Spleen (tissue), 11 donors: Measurements from ENCODE around the gene ARL4A. TPM values are rescaled to one million over a fixed set of nuclear protein-coding genes. Genes with fewer than 3 reads are reported as not detected.

Experiments
- DNase-seq: peaks from one replicate; pipeline ENCODE4 v3.0.0-alpha.2; 2020
- H3K27ac ChIP-seq, 8 donors: fragments of 200-600 bp; sonication (generic) in 7 of 8; 1 replicate in 4 of 8; 2 replicates in 4 of 8; pipeline versions ENCODE4 v1.5.0 to v1.8.0; 2016 to 2021; ENCODE audit warnings: inconsistent platforms in 4 of 8, mild to moderate bottlenecking in 4 of 8, moderate library complexity in 1 of 8
- H3K27me3 ChIP-seq, 7 donors: fragments of 200-600 bp; sonication (generic) in 6 of 7; replicated peaks in 1 of 7; 1 replicate in 4 of 7; 2 replicates in 3 of 7; pipeline versions ENCODE4 v1.5.0 to v1.8.0; 2016 to 2021; ENCODE audit warnings: inconsistent platforms in 3 of 7, mild to moderate bottlenecking in 1 of 7
- H3K36me3 ChIP-seq, 6 donors: fragments of 200-600 bp; sonication (generic) in 5 of 6; 1 replicate in 4 of 6; 2 replicates in 2 of 6; pipeline versions ENCODE4 v1.5.0 to v1.8.0; 2016 to 2021; ENCODE audit warnings: inconsistent platforms in 2 of 6
- H3K4me1 ChIP-seq, 6 donors: fragments of 200-600 bp; sonication (generic) in 5 of 6; 1 replicate in 3 of 6; 2 replicates in 3 of 6; pipeline versions ENCODE4 v1.5.0 to v1.8.0; 2016 to 2021; ENCODE audit warnings: inconsistent platforms in 3 of 6
- H3K4me3 ChIP-seq, 8 donors: fragments of 200-600 bp; sonication (generic) in 7 of 8; 1 replicate in 4 of 8; 2 replicates in 4 of 8; pipeline versions ENCODE4 v1.5.0 to v1.8.0; 2016 to 2021; ENCODE audit warnings: inconsistent platforms in 4 of 8, mild to moderate bottlenecking in 4 of 8, moderate library complexity in 2 of 8
- H3K9me3 ChIP-seq, 8 donors: fragments of 200-600 bp; sonication (generic) in 7 of 8; 1 replicate in 4 of 8; 2 replicates in 4 of 8; pipeline versions ENCODE4 v1.5.0 to v1.8.0; 2016 to 2021; ENCODE audit warnings: inconsistent platforms in 4 of 8
- POLR2A ChIP-seq, 3 donors: fragments of 450-650 bp; IDR thresholded peaks; one replicate each; pipeline ENCODE4 v1.5.1; 2017; ENCODE audit warnings: antibody characterized with exemption in 3 of 3, mild to moderate bottlenecking in 1 of 3
- POLR2AphosphoS5 ChIP-seq, 3 donors: sonication (generic); formaldehyde crosslinking; IDR thresholded peaks; one replicate each; pipeline ENCODE4 v1.5.1; 2017; ENCODE audit warnings: antibody characterized with exemption in 3 of 3
- WGBS, 5 donors: extraction: QIAGEN DNeasy Blood & Tissue Kit in 3 of 5; methylation state at CpG; one replicate each; pipeline versions ENCODE4 v1.1.5 to v1.1.7; 2013 to 2018; 5-methylcytosine and 5-hydroxymethylcytosine counted together
- intact Hi-C: fragments of 100-400 bp; cut with DNase I; formaldehyde crosslinking; loops from one replicate; pipeline ENCODE4 v1.15.0; 2023; ENCODE audit warnings: low total_unique reads
- polyA plus RNA-seq, 3 donors: library from polyadenylated mRNA; stranded (reverse); fragments of 200-250 nt; gene quantifications; one replicate each; pipeline ENCODE4 v1.2.1, GENCODE V29; 2013
- total RNA-seq, 7 donors: library from RNA; depleted of rRNA in 3 of 7; stranded (reverse); fragments of >200 nt in 3 of 7; fragmentation: NEBNext Ultra II Directional in 4 of 7; extraction: Animal tissue kit (Norgen Biotek cat#: 25700) in 4 of 7; gene quantifications; one replicate each; pipeline versions ENCODE4 v1.1.0 to v1.2.1, GENCODE V29; 2016 to 2021
- TF ChIP-seq, protein P1 (sequence below), 11 experiments: fragments of 200-600 bp in 7 of 11; fragments of 450-650 bp in 4 of 11; sonication (generic) in 4 of 11; IDR thresholded peaks in 8 of 11; conservative IDR thresholded peaks in 3 of 11; 1 replicate in 7 of 11; 2 replicates in 4 of 11; pipeline versions ENCODE4 v1.4.0 to v1.8.0; 2016 to 2021; ENCODE audit warnings: antibody characterized with exemption in 11 of 11, inconsistent platforms in 4 of 11, mild to moderate bottlenecking in 1 of 11
- donor health status: healthy with polysubstance abuse.
- donor health status: DM: no; HTN: no; CAD: no; lungs with moderate emphysema.
- donor health status: DM: no; HTN: no; CAD: no.
- donor health status: Bipolar disorder and iron deficiency.
- donor health status: healthy.
- donor health status: DM: no; HTN: no; CAD: no.
- donor health status: DM: yes; HTN: yes; CAD: no.

ARL4A gene
- total and polyA plus RNA-seq, 10 donors: 12.9 to 40.9 (median 27.1) TPM

DNA sequence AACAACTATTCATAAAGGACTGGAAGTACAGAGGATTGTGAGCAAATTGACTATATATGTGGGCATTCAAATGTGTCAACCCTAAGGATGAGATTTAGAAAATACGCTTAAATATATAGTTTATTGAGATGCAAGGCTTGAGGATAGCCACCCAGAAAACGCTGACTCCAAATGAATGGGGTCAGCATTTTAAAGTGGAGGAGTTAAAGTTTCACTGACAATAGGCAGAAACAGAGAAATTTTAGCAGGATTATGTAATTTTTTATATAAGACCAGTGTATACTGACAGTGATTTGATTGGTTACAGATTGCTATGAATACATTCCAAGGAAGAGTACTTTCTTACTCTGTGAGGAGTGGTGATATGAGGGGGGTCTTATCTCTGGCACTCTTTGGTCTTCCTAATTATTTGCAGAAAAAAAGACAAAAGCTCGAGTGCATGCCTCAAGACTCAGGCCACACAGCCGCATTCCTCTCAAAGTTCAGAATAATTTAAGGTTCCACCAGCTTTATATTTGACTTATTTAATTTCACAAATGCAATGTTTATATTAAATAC lies 38.6 kb upstream of the ARL4A start:
- no peak overlapping the region for H3K4me3 ChIP-seq
- 81 to 90% (median 86%) methylated on average over 4 of the region's 4 CpGs for WGBS, 5 donors
- H3K27me3 ChIP-seq: no peaks in the 10 kb centered on the region
- intact Hi-C loops: no loop called here
- no peak overlapping the region for H3K27ac ChIP-seq
- TF ChIP-seq, protein P1, sequence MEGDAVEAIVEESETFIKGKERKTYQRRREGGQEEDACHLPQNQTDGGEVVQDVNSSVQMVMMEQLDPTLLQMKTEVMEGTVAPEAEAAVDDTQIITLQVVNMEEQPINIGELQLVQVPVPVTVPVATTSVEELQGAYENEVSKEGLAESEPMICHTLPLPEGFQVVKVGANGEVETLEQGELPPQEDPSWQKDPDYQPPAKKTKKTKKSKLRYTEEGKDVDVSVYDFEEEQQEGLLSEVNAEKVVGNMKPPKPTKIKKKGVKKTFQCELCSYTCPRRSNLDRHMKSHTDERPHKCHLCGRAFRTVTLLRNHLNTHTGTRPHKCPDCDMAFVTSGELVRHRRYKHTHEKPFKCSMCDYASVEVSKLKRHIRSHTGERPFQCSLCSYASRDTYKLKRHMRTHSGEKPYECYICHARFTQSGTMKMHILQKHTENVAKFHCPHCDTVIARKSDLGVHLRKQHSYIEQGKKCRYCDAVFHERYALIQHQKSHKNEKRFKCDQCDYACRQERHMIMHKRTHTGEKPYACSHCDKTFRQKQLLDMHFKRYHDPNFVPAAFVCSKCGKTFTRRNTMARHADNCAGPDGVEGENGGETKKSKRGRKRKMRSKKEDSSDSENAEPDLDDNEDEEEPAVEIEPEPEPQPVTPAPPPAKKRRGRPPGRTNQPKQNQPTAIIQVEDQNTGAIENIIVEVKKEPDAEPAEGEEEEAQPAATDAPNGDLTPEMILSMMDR (IDR thresholded peaks at IDR 0.05 in 8 of 11, conservative IDR thresholded peaks at IDR 0.05 in 3 of 11): no peak
- TF ChIP-seq POLR2AphosphoS5 (IDR thresholded peaks at IDR 0.05) (no peak), POLR2A (IDR thresholded peaks at IDR 0.05) (no peak)
- H3K36me3 ChIP-seq: no peaks in the 10 kb centered on the region
- H3K9me3 ChIP-seq: no peaks in the 10 kb centered on the region
- peaks cover 0 to 3% (median 0%) of the 10 kb centered on the region in 6 donors for H3K4me1 ChIP-seq
- no peak for DNase-seq

DNA sequence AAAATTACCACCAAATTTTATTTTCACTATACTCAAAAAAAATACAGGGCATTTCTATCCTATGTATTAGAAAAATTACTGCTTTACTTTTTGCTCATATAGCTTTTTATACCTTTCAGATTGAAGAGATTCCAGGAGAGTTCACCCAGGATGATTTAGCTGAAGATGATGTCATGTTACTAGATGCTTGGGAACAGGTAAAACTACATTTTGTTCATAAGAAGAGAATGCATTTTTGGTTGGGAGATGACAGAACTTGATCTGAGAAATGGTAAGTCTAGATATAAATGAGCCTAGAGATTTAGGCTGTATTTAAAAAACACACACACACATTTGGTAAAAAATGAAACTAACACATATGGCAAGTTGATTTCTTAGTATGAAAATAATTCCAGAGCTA lies 38.1 kb upstream of the ARL4A start:
- TF ChIP-seq, protein P1 (IDR thresholded peaks at IDR 0.05 in 8 of 11, conservative IDR thresholded peaks at IDR 0.05 in 3 of 11): no peak
- TF ChIP-seq POLR2A (IDR thresholded peaks at IDR 0.05): no peak
- TF ChIP-seq POLR2AphosphoS5 (IDR thresholded peaks at IDR 0.05): no peak
- no peaks in the 10 kb centered on the region for H3K27me3 ChIP-seq
- intact Hi-C loops: no loop called here
- DNase-seq: no peak
- H3K4me1 ChIP-seq: no peaks in the 10 kb centered on the region
- H3K4me3 ChIP-seq: no peak overlapping the region
- H3K27ac ChIP-seq: no peak overlapping the region
- no peaks in the 10 kb centered on the region for H3K9me3 ChIP-seq
- no peaks in the 10 kb centered on the region for H3K36me3 ChIP-seq

DNA sequence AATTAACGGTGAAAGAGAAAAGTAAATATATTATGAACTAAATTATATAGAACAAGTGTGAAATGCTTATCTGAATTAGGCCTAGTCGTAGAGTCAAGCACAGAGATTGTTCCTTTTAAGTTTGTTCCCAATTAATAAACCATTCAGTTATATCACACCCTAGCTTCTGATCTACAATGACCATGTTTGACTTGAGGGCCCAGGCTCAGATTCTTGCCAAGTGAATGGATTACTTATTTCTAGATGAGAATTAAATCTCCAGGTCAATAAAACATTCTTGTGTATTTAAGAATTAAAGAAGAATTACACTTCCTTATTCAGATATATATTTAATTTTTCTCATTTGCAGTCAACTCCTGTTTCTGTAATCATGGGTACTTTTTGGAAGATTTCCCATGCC lies 37.4 kb upstream of the ARL4A start:
- no peaks in the 10 kb centered on the region for H3K4me1 ChIP-seq
- H3K9me3 ChIP-seq: no peaks in the 10 kb centered on the region
- no peak overlapping the region for H3K4me3 ChIP-seq
- intact Hi-C loops: no loop called here
- no peak overlapping the region for H3K27ac ChIP-seq
- WGBS, 5 donors: 90 to 98% (median 93%) methylated on average over 2 of the region's 2 CpGs
- TF ChIP-seq, protein P1 (IDR thresholded peaks at IDR 0.05 in 8 of 11, conservative IDR thresholded peaks at IDR 0.05 in 3 of 11): no peak
- TF ChIP-seq POLR2A (IDR thresholded peaks at IDR 0.05) (no peak), POLR2AphosphoS5 (IDR thresholded peaks at IDR 0.05) (no peak)
- H3K27me3 ChIP-seq: no peaks in the 10 kb centered on the region
- H3K36me3 ChIP-seq: no peaks in the 10 kb centered on the region
- no peak for DNase-seq

DNA sequence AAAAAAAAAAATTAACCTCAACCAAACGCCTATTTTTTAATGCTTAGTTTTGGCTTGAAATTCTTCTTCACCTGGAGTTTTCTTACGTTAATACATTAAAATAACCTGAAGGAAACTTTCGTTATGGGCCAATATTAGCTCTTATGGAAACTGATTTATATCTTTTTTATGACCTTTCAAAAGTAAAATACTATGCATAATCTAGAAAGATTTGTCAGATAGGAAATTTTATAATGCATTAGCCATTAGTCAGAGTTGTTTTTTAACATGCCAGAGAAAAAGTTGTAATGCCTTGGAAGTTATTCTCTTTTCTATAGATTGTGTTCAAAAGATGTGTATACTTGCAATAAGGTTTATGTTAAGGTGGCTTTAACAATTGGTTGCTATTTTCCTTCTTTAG lies 34.3 kb upstream of the ARL4A start:
- DNase-seq: no peak
- H3K36me3 ChIP-seq: no peaks in the 10 kb centered on the region
- WGBS, 5 donors: 81 to 89% (median 85%) methylated on average over 3 of the region's 3 CpGs
- no peak overlapping the region for H3K27ac ChIP-seq
- no peaks in the 10 kb centered on the region for H3K27me3 ChIP-seq
- H3K4me3 ChIP-seq: no peak overlapping the region
- intact Hi-C loops: no loop called here
- no peaks in the 10 kb centered on the region for H3K9me3 ChIP-seq
- no peaks in the 10 kb centered on the region for H3K4me1 ChIP-seq
- TF ChIP-seq, protein P1 (IDR thresholded peaks at IDR 0.05 in 8 of 11, conservative IDR thresholded peaks at IDR 0.05 in 3 of 11): no peak
- no peak for TF ChIP-seq POLR2AphosphoS5 (IDR thresholded peaks at IDR 0.05)
- TF ChIP-seq POLR2A (IDR thresholded peaks at IDR 0.05): no peak
